ENCODE data around the gene MARCOL. TPM values are rescaled to one million over a fixed set of nuclear protein-coding genes. Genes with fewer than 3 reads are reported as not detected.

The MARCOL gene
- not detected in 2 replicates for polyA plus RNA-seq (2011; rRNA removed)
- not detected in 2 replicates for polyA minus RNA-seq (2011; rRNA and poly(A)+ RNA removed)

GRCh38 chr5:148238418-148238794, at the start of gene MARCOL:
Gene MARCOL (plus strand): TSS chr5:148238525. CDS start chr5:148238598, 73 bp downstream.
- no peak for TF ChIP-seq CTCF (IDR thresholded peaks at IDR 0.05; ENCODE audit: low read depth, low read length)
- Histone ChIP-seq H3K27me3 (ENCODE audit: control insufficient read depth, insufficient read depth, low read length) (no peaks in the 10 kb centered on the region), H3K27ac (ENCODE audit: low read depth, low read length) (no peak within 1 kb of the TSS), H3K9me3 (ENCODE audit: control insufficient read depth, insufficient read depth, low read length) (no peaks in the 10 kb centered on the region), H3K4me3 (ENCODE audit: low read depth, low read length) (no peak within 1 kb of the TSS)
- POLR2A ChIA-PET, result no interaction called here
- DNase-seq (ENCODE audit: low read depth, low spot score), result no peak
- CTCF ChIA-PET, result no interaction called here

GRCh38 chr5:148191010-148191409, 47.3 kb upstream of the MARCOL start:
- CTCF ChIA-PET, result interaction anchor here (2.3 kb wide), 1 partner anchor 540 kb away, joined by 10 read pairs; no protein-coding TSS in a partner anchor

GRCh38 chr5:148193202-148193601, 45.1 kb upstream of the MARCOL start:
- DNase-seq (ENCODE audit: low read depth, low spot score), result no peak
- no peak for TF ChIP-seq CTCF (IDR thresholded peaks at IDR 0.05; ENCODE audit: low read depth, low read length)
- H3K27me3 ChIP-seq (ENCODE audit: control insufficient read depth, insufficient read depth, low read length), result no peaks in the 10 kb centered on the region
- POLR2A ChIA-PET, result no interaction called here
- CTCF ChIA-PET, result no interaction called here
- H3K27ac ChIP-seq (ENCODE audit: low read depth, low read length), result no peak overlapping the region
- no peak overlapping the region for H3K4me3 ChIP-seq (ENCODE audit: low read depth, low read length)
- no peaks in the 10 kb centered on the region for H3K9me3 ChIP-seq (ENCODE audit: control insufficient read depth, insufficient read depth, low read length)

More at GRCh38 chr5:148191010-148191409, 47.3 kb upstream of the MARCOL start:
- Histone ChIP-seq H3K4me3 (ENCODE audit: low read depth, low read length) (no peak overlapping the region), H3K27me3 (ENCODE audit: control insufficient read depth, insufficient read depth, low read length) (no peaks in the 10 kb centered on the region), H3K9me3 (ENCODE audit: control insufficient read depth, insufficient read depth, low read length) (no peaks in the 10 kb centered on the region), H3K27ac (ENCODE audit: low read depth, low read length) (no peak overlapping the region)
- TF ChIP-seq CTCF (IDR thresholded peaks at IDR 0.05; ENCODE audit: low read depth, low read length), result no peak
- DNase-seq (ENCODE audit: low read depth, low spot score), result no peak
- POLR2A ChIA-PET, result no interaction called here

GRCh38 chr5:148201151-148201550, 37.2 kb upstream of the MARCOL start:
- CTCF ChIA-PET, result no interaction called here

More at GRCh38 chr5:148201151-148201550, 37.2 kb upstream of the MARCOL start:
- POLR2A ChIA-PET, result no interaction called here
- Histone ChIP-seq H3K27ac (ENCODE audit: low read depth, low read length) (no peak overlapping the region), H3K27me3 (ENCODE audit: control insufficient read depth, insufficient read depth, low read length) (no peaks in the 10 kb centered on the region), H3K4me3 (ENCODE audit: low read depth, low read length) (no peak overlapping the region), H3K9me3 (ENCODE audit: control insufficient read depth, insufficient read depth, low read length) (no peaks in the 10 kb centered on the region)
- DNase-seq (ENCODE audit: low read depth, low spot score), result no peak
- no peak for TF ChIP-seq CTCF (IDR thresholded peaks at IDR 0.05; ENCODE audit: low read depth, low read length)
